PC-9 (cell line): ENCODE measurements around the gene SLC30A9.

ENCODE experiments used
- CTCF ChIP-seq: fragments of 200-600 bp; sonication (generic); conservative IDR thresholded peaks from 2 replicates; pipeline ENCODE4 v1.6.1; 2017; ENCODE audit warnings: mixed run types, antibody characterized with exemption, mild to moderate bottlenecking, moderate library complexity
- EZH2 ChIP-seq: fragments of 200-600 bp; sonication (generic); IDR thresholded peaks from 2 replicates; pipeline ENCODE4 v1.8.0; 2017; ENCODE audit warnings: antibody characterized with exemption, low read depth

DNA sequence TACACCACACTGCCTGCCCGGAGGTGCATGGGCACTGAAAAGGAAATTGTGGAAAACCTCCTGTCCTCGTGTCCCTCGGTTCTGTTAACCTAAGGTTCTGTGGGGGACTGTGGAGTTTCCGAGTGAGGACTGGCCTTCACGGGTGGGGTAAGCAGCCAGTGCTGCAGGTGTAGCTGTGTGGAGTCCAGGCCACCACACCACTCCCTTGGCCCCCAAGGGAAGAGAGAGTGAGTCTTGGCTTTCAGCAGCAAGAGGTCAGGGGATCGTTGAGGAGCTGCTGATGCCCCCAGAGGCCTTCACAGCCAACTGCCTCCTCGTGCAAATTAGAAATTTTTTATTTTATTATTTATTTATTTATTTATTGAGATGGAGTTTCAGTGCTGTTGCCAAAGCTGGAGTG, 141.8 kb downstream of the SLC30A9 start:
- TF ChIP-seq CTCF: no peak; the same call in 1 of the 2 replicates
- TF ChIP-seq EZH2: no peak
